ENCODE data around the gene PROX1. TPM values are rescaled to one million over a fixed set of nuclear protein-coding genes. Genes with fewer than 3 reads are reported as not detected.
A peak's percentile ranks its signal among the peaks of the same experiment; 100 is the strongest.

PROX1 gene
- polyA plus RNA-seq, 3 donors: 0.07 TPM; not detected in 2

DNA sequence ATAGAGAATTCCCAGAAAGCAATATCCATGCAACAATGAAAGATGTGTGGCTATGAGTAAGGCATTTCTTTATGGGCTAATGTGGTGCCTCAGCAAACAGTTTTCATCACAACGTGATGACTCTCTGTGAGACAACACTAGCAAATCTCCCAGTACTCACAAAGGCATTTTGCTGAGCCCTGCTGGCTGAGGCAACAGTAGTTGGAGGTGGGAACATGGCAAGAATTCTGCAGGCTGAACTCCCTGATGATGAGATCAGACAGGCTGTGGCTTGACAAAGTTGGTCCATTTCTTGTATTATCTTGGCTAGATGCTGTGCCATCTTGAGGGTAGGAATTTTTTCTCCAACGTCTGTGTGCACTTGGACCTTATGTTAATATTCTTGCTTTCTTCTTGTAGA is 24.6 kb downstream of the PROX1 start:
- no peak overlapping the region for H3K27ac ChIP-seq (ENCODE audit: low read depth in 1 of 2, low read length in 2 of 2)
- no CpG with 5 or more reads among the region's 2 CpGs for WGBS (ENCODE audit: insufficient coverage)
- intact Hi-C loops (cut with micrococcal nuclease): no loop called here
- Mint-ChIP-seq H3K9me3 (peaks cover 0 to 6% (median 2%) of the 10 kb centered on the region in 7 donors), H3K27me3 (ENCODE audit: low read depth in 3 of 3) (peaks cover 0 to under 1% (median 0%) of the 10 kb centered on the region in 3 donors), H3K4me3 (no peak overlapping the region), H3K36me3 (no peaks in the 10 kb centered on the region), H3K4me1 (no peaks in the 10 kb centered on the region), H3K27ac (peak overlapping the region in 1 of 7 donors; percentile 46)
- H3K79me2 ChIP-seq (ENCODE audit: insufficient read depth, low read length): no peaks in the 10 kb centered on the region
- no peak overlapping the region for H3K4me3 ChIP-seq (replicated peaks in 1 of 3; ENCODE audit: low read depth in 2 of 3, low read length in 3 of 3)
- H3K27me3 ChIP-seq (ENCODE audit: control insufficient read depth in 2 of 2, insufficient read depth in 2 of 2, low read length in 2 of 2): no peaks in the 10 kb centered on the region
- H2AFZ ChIP-seq (ENCODE audit: insufficient read depth, low read depth, low read length, poor library complexity, severe bottlenecking): no peak overlapping the region
- H3K4me2 ChIP-seq (replicated peaks; ENCODE audit: extremely low read depth, low read length, poor library complexity, severe bottlenecking): no peak overlapping the region
- TF ChIP-seq, protein P1, sequence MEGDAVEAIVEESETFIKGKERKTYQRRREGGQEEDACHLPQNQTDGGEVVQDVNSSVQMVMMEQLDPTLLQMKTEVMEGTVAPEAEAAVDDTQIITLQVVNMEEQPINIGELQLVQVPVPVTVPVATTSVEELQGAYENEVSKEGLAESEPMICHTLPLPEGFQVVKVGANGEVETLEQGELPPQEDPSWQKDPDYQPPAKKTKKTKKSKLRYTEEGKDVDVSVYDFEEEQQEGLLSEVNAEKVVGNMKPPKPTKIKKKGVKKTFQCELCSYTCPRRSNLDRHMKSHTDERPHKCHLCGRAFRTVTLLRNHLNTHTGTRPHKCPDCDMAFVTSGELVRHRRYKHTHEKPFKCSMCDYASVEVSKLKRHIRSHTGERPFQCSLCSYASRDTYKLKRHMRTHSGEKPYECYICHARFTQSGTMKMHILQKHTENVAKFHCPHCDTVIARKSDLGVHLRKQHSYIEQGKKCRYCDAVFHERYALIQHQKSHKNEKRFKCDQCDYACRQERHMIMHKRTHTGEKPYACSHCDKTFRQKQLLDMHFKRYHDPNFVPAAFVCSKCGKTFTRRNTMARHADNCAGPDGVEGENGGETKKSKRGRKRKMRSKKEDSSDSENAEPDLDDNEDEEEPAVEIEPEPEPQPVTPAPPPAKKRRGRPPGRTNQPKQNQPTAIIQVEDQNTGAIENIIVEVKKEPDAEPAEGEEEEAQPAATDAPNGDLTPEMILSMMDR (IDR thresholded peaks at IDR 0.05): no peak
- DNase-seq: no peak
- no peaks in the 10 kb centered on the region for H3K9me3 ChIP-seq (replicated peaks in 1 of 2; ENCODE audit: control insufficient read depth in 1 of 2, insufficient read depth in 1 of 2, low read length in 2 of 2)
- H3K4me1 ChIP-seq (ENCODE audit: control insufficient read depth in 1 of 2, insufficient read depth in 2 of 2, low read length in 2 of 2): no peaks in the 10 kb centered on the region
- H3K9ac ChIP-seq (ENCODE audit: insufficient read depth, low read length, poor library complexity, severe bottlenecking): no peak overlapping the region
- no peaks in the 10 kb centered on the region for H4K20me1 ChIP-seq (ENCODE audit: insufficient read depth, low read length)
- H3K36me3 ChIP-seq (replicated peaks in 1 of 2; ENCODE audit: control insufficient read depth in 1 of 2, insufficient read depth in 2 of 2, low read length in 2 of 2): no peaks in the 10 kb centered on the region

DNA sequence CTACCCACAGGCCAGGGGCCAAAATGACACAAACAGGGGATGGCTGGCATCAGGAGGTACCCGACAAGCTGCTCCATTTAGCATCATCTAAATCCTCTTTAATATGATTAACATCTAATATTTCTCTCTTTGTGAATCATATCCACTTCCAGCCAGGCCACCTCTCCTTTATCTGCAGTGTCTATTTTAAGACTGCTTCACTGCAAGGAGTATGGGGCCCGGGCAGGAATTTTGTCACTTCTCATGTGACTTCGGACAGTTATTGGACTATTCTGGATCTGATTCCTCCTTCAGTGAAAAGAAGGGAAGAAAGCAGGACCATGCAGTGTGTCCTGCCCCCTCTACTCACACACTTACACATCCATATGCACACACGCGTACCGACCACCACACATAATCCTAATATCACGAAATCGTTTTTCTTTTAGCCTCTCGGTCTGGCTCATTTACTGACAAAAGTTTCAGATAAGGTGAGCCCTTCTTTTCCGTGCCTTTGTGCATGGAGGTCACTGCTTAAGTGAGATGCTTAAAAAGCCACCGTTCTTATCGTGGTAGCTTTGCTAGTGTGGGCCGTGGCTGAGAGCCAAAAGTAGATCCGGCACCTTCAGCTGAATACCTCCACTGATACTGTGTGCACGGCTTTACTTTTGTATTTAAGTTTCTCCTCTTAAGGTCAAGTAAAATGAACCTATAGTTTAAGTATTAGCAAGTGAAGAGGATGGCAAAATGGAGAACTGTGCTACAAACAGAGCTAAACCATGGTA is 26.0 kb downstream of the PROX1 start:
- Mint-ChIP-seq H3K36me3 (no peaks in the 10 kb centered on the region), H3K9me3 (peaks cover 0 to 6% (median 2%) of the 10 kb centered on the region in 7 donors), H3K27me3 (ENCODE audit: low read depth in 3 of 3) (peaks cover 0 to 2% (median 0%) of the 10 kb centered on the region in 3 donors), H3K27ac (no peak overlapping the region), H3K4me3 (no peak overlapping the region), H3K4me1 (no peaks in the 10 kb centered on the region)
- no peak overlapping the region for H3K4me3 ChIP-seq (replicated peaks in 1 of 3; ENCODE audit: low read depth in 2 of 3, low read length in 3 of 3)
- H3K9me3 ChIP-seq (replicated peaks in 1 of 2; ENCODE audit: control insufficient read depth in 1 of 2, insufficient read depth in 1 of 2, low read length in 2 of 2): no peaks in the 10 kb centered on the region
- H3K4me1 ChIP-seq (ENCODE audit: control insufficient read depth in 1 of 2, insufficient read depth in 2 of 2, low read length in 2 of 2): no peaks in the 10 kb centered on the region
- no peaks in the 10 kb centered on the region for H3K27me3 ChIP-seq (ENCODE audit: control insufficient read depth in 2 of 2, insufficient read depth in 2 of 2, low read length in 2 of 2)
- H4K20me1 ChIP-seq (ENCODE audit: insufficient read depth, low read length): no peaks in the 10 kb centered on the region
- H3K36me3 ChIP-seq (replicated peaks in 1 of 2; ENCODE audit: control insufficient read depth in 1 of 2, insufficient read depth in 2 of 2, low read length in 2 of 2): no peaks in the 10 kb centered on the region
- DNase-seq: no peak
- H3K9ac ChIP-seq (ENCODE audit: insufficient read depth, low read length, poor library complexity, severe bottlenecking): no peak overlapping the region
- 94% methylated on average over 6 of the region's 15 CpGs for WGBS (ENCODE audit: insufficient coverage)
- H3K4me2 ChIP-seq (replicated peaks; ENCODE audit: extremely low read depth, low read length, poor library complexity, severe bottlenecking): no peak overlapping the region
- no peaks in the 10 kb centered on the region for H3K79me2 ChIP-seq (ENCODE audit: insufficient read depth, low read length)
- intact Hi-C loops (cut with micrococcal nuclease): no loop called here
- H3K27ac ChIP-seq (ENCODE audit: low read depth in 1 of 2, low read length in 2 of 2): no peak overlapping the region
- H2AFZ ChIP-seq (ENCODE audit: insufficient read depth, low read depth, low read length, poor library complexity, severe bottlenecking): no peak overlapping the region
- TF ChIP-seq, protein P1 (IDR thresholded peaks at IDR 0.05): no peak

Data from CD14-positive monocyte (primary cell).